Measurements from ENCODE around the gene RSF1. TPM values are rescaled to one million over a fixed set of nuclear protein-coding genes. Genes with fewer than 3 reads are reported as not detected.

Gene RSF1
- total RNA-seq, 1 experiment from 2014 or later: 48.9 TPM

- no peak for DNase-seq (ENCODE audit: low read depth)
Measured at GRCh38 chr11:77806415-77806814, 14.1 kb downstream of the RSF1 start.

DNA sequence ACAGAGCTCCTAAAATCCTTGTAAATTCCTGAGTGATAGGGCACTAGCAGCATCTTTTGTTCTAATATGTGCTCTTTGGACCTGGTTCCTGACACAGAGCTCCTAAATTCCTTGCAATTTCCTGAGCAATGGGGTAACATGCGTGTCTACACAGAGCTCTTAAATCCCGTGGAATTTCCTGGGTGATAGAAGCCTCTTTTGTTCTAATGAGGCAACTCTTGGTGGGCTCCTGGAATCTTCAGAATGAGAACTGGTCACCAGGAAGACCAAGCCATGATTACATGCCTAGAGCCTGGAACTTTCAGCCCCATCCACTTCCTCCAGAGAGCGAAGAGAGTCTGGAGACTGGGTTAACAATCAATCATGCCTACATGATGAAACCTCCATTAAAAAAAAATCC is 19.0 kb downstream of the RSF1 start:
- no peak for DNase-seq (ENCODE audit: low read depth)

GRCh38 chr11:77800449-77800848 is 20.1 kb downstream of the RSF1 start:
- no peak for DNase-seq (ENCODE audit: low read depth)

- DNase-seq (ENCODE audit: low read depth): no peak
Measured at GRCh38 chr11:77799338-77799737, 21.2 kb downstream of the RSF1 start.

- DNase-seq (ENCODE audit: low read depth): no peak
Measured at GRCh38 chr11:77793972-77794371, 26.6 kb downstream of the RSF1 start.

DNA sequence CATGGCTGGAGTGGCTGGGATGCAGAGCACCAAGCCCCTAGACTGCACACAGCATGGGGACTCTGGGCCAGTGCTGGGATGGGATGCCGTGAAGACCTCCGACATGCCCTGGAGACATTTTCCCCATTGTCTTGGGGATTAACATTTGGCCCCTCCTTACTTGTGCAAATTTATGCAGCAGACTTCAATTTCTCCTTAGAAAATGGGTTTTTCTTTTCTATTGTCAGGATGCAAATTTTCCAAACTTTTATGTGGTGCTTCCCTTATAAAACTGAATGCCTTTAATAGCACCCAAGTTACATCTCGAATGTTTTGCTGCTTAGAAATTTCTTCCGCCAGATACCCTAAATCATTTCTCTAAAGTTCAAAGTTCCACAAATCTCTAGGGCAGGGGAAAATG is 29.2 kb downstream of the RSF1 start:
- no peak for DNase-seq (ENCODE audit: low read depth)

DNA sequence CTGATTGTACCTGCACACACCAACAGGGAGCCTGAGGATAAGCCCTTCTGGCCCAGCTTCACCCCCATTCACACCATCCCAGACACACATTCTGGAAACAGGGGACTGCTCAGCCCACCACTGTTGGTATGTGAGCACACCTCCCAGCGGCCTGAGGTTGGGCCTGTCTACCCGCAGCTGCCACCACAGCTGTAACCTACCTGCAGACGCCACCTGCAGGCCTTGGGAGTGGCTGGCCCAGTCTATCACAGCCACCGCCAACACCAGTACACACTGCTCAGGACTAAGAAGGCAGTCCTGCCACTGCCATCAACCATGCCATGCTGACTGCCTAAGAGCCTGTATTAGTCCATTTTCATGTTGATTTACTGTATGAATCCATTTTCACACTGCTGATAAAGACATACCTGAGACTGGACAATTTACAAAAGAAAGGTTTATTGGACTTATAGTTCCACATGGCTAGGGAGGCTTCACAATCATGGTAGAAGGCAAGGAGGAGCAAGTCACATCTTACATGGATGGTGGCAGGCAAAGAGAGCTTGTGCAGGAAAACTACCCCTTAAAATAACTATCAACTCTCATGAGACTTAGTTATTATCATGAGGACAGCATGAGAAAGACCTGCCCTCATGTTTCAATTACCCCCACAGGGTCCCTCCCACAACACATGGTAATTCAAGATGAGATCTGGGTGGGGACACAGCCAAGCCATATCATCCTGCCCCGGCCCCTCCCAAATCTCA is 30.6 kb downstream of the RSF1 start:
- DNase-seq (ENCODE audit: low read depth): no peak

DNA sequence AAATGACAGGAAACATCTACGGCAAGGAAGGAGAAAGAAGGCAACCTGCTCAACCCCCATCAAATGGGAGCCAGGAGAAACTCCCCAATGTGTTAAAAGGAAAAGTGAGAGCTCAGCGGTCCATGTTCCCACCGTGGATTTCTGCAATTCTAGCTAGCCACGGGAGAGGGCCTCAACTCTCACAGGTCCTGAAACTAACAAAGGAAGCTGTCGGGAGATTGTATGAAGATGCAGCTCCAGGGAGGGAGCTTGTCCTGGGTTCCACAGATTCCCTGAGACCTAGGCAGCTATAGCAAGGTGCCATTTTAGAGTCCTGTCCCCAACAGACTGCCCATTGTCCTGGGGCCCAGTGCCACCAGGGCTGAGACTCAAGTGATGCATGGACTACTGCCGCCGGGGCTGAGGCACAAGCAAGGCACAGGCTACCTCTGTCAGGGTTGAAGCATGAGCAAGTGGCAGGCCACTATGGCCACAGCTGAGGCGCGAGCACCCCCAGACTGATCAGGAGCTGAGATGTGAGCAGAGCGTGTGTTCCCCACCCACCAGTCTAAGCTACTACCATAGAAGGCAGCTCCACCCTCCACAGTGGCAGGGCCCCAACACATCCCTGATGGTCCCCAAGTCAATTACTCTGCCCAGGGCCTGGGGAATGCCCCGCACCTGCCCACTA is 31.3 kb downstream of the RSF1 start:
- DNase-seq (ENCODE audit: low read depth): no peak

- DNase-seq (ENCODE audit: low read depth): no peak
Measured at GRCh38 chr11:77784572-77784971, 36.0 kb downstream of the RSF1 start.

DNA sequence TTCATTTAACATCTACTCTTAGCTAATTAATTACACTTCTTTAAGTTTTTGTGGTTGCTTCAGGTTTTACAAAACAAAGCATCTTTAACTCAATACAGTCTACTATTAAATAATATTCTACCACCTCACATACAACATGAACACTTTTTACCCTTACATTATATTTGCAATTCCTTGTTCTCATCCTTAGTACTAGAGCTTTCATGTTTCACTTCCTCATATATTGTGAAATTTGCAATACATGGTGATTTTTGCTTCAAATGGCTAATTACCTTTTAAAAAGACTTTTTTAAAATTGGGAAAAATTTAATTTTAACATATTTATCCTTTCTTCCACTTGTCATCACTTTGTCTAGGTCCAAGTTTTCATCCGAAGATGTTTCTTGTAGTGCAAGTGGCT is 37.5 kb downstream of the RSF1 start:
- DNase-seq (ENCODE audit: low read depth): no peak

GRCh38 chr11:77779935-77780334 is 40.6 kb downstream of the RSF1 start:
- peak; percentile 47 for DNase-seq (ENCODE audit: low read depth)

GRCh38 chr11:77778549-77778948 is 42.0 kb downstream of the RSF1 start:
- DNase-seq (ENCODE audit: low read depth): no peak

DNA sequence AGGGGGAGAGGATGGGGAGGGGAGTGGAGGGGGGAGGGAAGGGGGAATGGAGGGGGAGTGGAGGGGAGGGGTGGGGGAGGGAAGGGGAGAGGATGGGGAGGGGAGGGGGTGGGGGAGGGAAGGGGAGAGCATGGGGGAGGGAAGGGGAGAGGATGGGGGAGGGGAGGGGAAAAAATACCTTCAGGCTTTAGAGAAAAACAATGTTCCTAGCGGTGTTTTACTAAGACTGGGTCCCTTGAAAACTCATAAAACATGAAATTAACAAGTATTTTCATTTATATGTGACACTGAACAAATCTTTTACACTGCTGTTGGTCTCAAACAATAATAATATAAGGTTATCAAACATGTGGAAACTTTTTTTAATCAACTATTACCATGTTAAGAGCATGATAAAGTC is 42.4 kb downstream of the RSF1 start:
- no peak for DNase-seq (ENCODE audit: low read depth)

DNA sequence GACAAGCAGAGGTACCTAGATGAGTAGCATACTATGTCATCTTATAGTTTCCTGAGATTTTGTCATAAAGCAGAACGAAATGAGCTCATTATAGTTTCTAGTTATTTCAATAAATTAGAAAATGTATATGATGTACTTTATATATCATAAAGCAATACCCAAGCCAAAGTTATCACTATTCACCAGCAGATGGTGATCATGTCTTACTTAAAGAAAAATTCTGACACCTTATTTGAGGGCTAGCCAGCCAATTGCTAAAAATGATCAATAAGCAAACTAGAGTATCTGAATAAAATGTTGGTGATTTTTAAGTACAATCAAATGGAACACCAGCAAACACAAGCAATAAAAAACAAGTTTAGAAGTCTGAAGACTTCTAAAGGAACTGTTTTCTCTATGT is 44.1 kb downstream of the RSF1 start:
- DNase-seq (ENCODE audit: low read depth): peak; percentile 15

DNA sequence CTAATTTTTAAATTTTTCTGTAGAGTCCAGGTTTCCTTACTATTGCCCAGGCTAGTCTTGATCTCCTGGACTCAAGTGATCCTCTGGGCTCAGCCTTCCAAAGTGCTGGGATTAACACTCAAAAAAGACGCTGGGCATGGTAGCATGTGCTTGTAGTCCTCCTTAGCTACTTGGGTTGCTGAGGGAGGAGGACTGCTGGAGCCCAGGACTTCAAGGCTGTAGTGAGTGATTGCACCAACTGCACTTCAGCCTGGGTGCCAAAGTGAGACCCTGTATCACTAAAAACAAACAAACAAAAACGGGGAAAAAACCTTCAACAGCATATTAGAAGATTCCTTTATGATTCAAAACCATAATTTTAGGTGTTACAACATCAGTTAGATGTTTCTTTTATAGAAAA is 44.6 kb downstream of the RSF1 start:
- peak; percentile 64 for DNase-seq (ENCODE audit: low read depth)

GRCh38 chr11:77771135-77771534 is 49.4 kb downstream of the RSF1 start:
- DNase-seq (ENCODE audit: low read depth): no peak

GRCh38 chr11:77770629-77771028 is 49.9 kb downstream of the RSF1 start:
- no peak for DNase-seq (ENCODE audit: low read depth)

DNA sequence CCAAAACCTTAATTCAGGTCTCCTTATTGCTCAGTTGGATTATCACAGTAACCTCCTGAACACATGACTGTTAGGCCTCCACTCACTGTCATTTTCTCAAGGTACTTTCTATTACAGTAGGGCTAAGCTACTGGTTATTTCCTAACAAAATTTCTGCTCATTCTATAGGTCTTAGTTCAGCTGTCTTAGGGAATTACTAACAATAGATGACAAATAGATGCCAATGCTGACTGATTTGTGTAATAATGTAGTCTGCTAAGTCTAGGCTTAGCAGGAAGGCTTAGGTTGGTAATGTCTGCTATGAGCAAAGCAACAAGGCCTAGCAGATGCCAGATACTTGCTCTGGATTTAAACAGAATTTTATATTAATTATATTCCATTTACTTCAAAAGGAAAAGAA is 58.1 kb downstream of the RSF1 start:
- no peak for DNase-seq (ENCODE audit: low read depth)

GRCh38 chr11:77761491-77761890 is 59.0 kb downstream of the RSF1 start:
- DNase-seq (ENCODE audit: low read depth): no peak

- peak; percentile 11 for DNase-seq (ENCODE audit: low read depth)
Measured at GRCh38 chr11:77758331-77758730, 62.2 kb downstream of the RSF1 start.

- DNase-seq (ENCODE audit: low read depth): no peak
Measured at GRCh38 chr11:77753230-77753629, 67.3 kb downstream of the RSF1 start.

GRCh38 chr11:77752516-77752915 is 68.0 kb downstream of the RSF1 start:
- DNase-seq (ENCODE audit: low read depth): peak; percentile 12

GRCh38 chr11:77750394-77751156 is 69.9 kb downstream of the RSF1 start:
- no peak for DNase-seq (ENCODE audit: low read depth)
